ENCODE results near the gene KCNMA1. TPM values are rescaled to one million over a fixed set of nuclear protein-coding genes. Genes with fewer than 3 reads are reported as not detected.

KCNMA1 gene
- total RNA-seq, 1 experiment from 2014 or later = 0.45 TPM

DNA sequence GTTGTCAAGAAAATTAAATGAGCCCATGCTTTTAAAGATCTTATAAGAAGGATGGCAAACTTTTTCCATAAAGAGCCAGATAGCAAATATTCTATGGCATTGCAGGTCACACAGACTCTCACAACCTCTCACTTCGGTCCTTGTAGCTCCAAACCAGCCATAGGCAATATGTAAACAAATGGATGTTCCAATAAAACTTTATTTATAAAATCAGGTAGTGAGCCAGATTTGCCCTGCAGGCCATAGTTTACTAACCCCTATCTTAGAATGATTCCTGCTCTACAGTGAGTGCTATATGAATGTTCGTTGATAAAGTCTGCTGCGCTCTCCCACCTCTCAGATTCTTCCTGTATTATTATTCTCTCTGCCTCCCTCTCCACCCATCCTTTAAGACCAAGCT is 177.7 kb downstream of the KCNMA1 start:
- intact Hi-C loops (cut with micrococcal nuclease; ENCODE audit: unreplicated experiment) = no loop called here
- CTCF ChIA-PET = interaction anchor here (1.2 kb wide), 1 partner anchor 13 kb away, joined by 3 read pairs; no protein-coding TSS in a partner anchor
- no peak for TF ChIP-seq CTCF (IDR thresholded peaks at IDR 0.05; ENCODE audit: unreplicated experiment)
- Mint-ChIP-seq H3K9me3 (ENCODE audit: low read depth, unreplicated experiment) (no peaks in the 10 kb centered on the region), H3K27me3 (ENCODE audit: unreplicated experiment) (peaks cover 88% of the 10 kb centered on the region), H3K27ac (ENCODE audit: unreplicated experiment) (no peak overlapping the region), H3K4me1 (ENCODE audit: low read depth, unreplicated experiment) (no peaks in the 10 kb centered on the region), H3K4me3 (ENCODE audit: low read depth, unreplicated experiment) (no peak overlapping the region), H3K36me3 (ENCODE audit: insufficient read depth, unreplicated experiment) (no peaks in the 10 kb centered on the region)
- BruUV-seq (replicated peaks) = no TSS peak
- no peak for DNase-seq

GRCh38 chr10:77458986-77459590 is 178.5 kb downstream of the KCNMA1 start:
- Mint-ChIP-seq H3K4me1 (ENCODE audit: low read depth, unreplicated experiment) (no peaks in the 10 kb centered on the region), H3K4me3 (ENCODE audit: low read depth, unreplicated experiment) (no peak overlapping the region), H3K27ac (ENCODE audit: unreplicated experiment) (no peak overlapping the region)

GRCh38 chr10:77457721-77458120 is 179.9 kb downstream of the KCNMA1 start:
- no peaks in the 10 kb centered on the region for H3K9me3 Mint-ChIP-seq (ENCODE audit: low read depth, unreplicated experiment)
- H3K4me3 Mint-ChIP-seq (ENCODE audit: low read depth, unreplicated experiment) = no peak overlapping the region
- no peak for TF ChIP-seq CTCF (IDR thresholded peaks at IDR 0.05; ENCODE audit: unreplicated experiment)
- CTCF ChIA-PET = no interaction called here
- no peak for DNase-seq
- intact Hi-C loops (cut with micrococcal nuclease; ENCODE audit: unreplicated experiment) = no loop called here
- no peak overlapping the region for H3K27ac Mint-ChIP-seq (ENCODE audit: unreplicated experiment)
- peaks cover 93% of the 10 kb centered on the region for H3K27me3 Mint-ChIP-seq (ENCODE audit: unreplicated experiment)
- no peaks in the 10 kb centered on the region for H3K36me3 Mint-ChIP-seq (ENCODE audit: insufficient read depth, unreplicated experiment)
- no peaks in the 10 kb centered on the region for H3K4me1 Mint-ChIP-seq (ENCODE audit: low read depth, unreplicated experiment)
- BruUV-seq (replicated peaks) = no TSS peak

More at GRCh38 chr10:77458986-77459590, 178.5 kb downstream of the KCNMA1 start:
- no TSS peak for BruUV-seq (replicated peaks)
- CTCF ChIA-PET = no interaction called here
- H3K27me3 Mint-ChIP-seq (ENCODE audit: unreplicated experiment) = peaks cover 96% of the 10 kb centered on the region
- intact Hi-C loops (cut with micrococcal nuclease; ENCODE audit: unreplicated experiment) = no loop called here
- no peak for DNase-seq
- H3K36me3 Mint-ChIP-seq (ENCODE audit: insufficient read depth, unreplicated experiment) = no peaks in the 10 kb centered on the region
- H3K9me3 Mint-ChIP-seq (ENCODE audit: low read depth, unreplicated experiment) = no peaks in the 10 kb centered on the region
- TF ChIP-seq CTCF (IDR thresholded peaks at IDR 0.05; ENCODE audit: unreplicated experiment) = no peak

- no peak for TF ChIP-seq CTCF (IDR thresholded peaks at IDR 0.05; ENCODE audit: unreplicated experiment)
- H3K27ac Mint-ChIP-seq (ENCODE audit: unreplicated experiment) = no peak overlapping the region
- no peaks in the 10 kb centered on the region for H3K9me3 Mint-ChIP-seq (ENCODE audit: low read depth, unreplicated experiment)
- no peaks in the 10 kb centered on the region for H3K36me3 Mint-ChIP-seq (ENCODE audit: insufficient read depth, unreplicated experiment)
- H3K4me3 Mint-ChIP-seq (ENCODE audit: low read depth, unreplicated experiment) = no peak overlapping the region
- BruUV-seq (replicated peaks) = no TSS peak
- peaks cover 89% of the 10 kb centered on the region for H3K27me3 Mint-ChIP-seq (ENCODE audit: unreplicated experiment)
- CTCF ChIA-PET = interaction anchor here (1.4 kb wide), 1 partner anchor 8 kb away, joined by 5 read pairs; no protein-coding TSS in a partner anchor
- H3K4me1 Mint-ChIP-seq (ENCODE audit: low read depth, unreplicated experiment) = no peaks in the 10 kb centered on the region
- DNase-seq = no peak
- intact Hi-C loops (cut with micrococcal nuclease; ENCODE audit: unreplicated experiment) = no loop called here
These were observed 180.3 kb downstream of the KCNMA1 start for GRCh38 chr10:77457266-77457665.
